ENCODE data around the gene NFKB1.
A peak's percentile ranks its signal among the peaks of the same experiment; 100 is the strongest.

NFKB1 gene

GRCh38 chr4:102620697-102621497 lies 119.7 kb downstream of the NFKB1 start:
- peaks cover 3% of the 10 kb centered on the region; the same call in 1 of the 2 replicates for H3K4me1 ChIP-seq
- H3K4me3 ChIP-seq (ENCODE audit: low read depth, low read length), result no peak overlapping the region
- peaks cover 2% of the 10 kb centered on the region; the same call in 1 of the 2 replicates for H3K36me3 ChIP-seq
- H3K27me3 ChIP-seq, result no peaks in the 10 kb centered on the region
- no peaks in the 10 kb centered on the region for H3K9me3 ChIP-seq
- TF ChIP-seq CTCF (IDR thresholded peaks at IDR 0.05; ENCODE audit: low read depth, low read length), result peak; percentile 55
- peak; percentile 26 for DNase-seq

GRCh38 chr4:102623622-102624021 lies 122.5 kb downstream of the NFKB1 start:
- Histone ChIP-seq H3K9me3 (no peaks in the 10 kb centered on the region), H3K4me1 (no peaks in the 10 kb centered on the region), H3K4me3 (ENCODE audit: low read depth, low read length) (no peak overlapping the region), H3K36me3 (no peaks in the 10 kb centered on the region), H3K27me3 (no peaks in the 10 kb centered on the region)
- peak; percentile 60 for DNase-seq
- peak; percentile 66 for TF ChIP-seq CTCF (IDR thresholded peaks at IDR 0.05; ENCODE audit: low read depth, low read length)

- TF ChIP-seq CTCF (IDR thresholded peaks at IDR 0.05; ENCODE audit: low read depth, low read length), result no peak
- Histone ChIP-seq H3K27me3 (no peaks in the 10 kb centered on the region), H3K4me3 (ENCODE audit: low read depth, low read length) (no peak overlapping the region), H3K4me1 (no peaks in the 10 kb centered on the region), H3K9me3 (no peaks in the 10 kb centered on the region), H3K36me3 (no peaks in the 10 kb centered on the region)
- no peak for DNase-seq
Observed at GRCh38 chr4:102624505-102624904, 123.3 kb downstream of the NFKB1 start.

- peak; percentile 26 for DNase-seq
Observed at GRCh38 chr4:102625232-102625930, 124.2 kb downstream of the NFKB1 start.

GRCh38 chr4:102627831-102628523 lies 126.8 kb downstream of the NFKB1 start:
- Histone ChIP-seq H3K36me3 (no peaks in the 10 kb centered on the region), H3K9me3 (no peaks in the 10 kb centered on the region), H3K4me3 (ENCODE audit: low read depth, low read length) (no peak overlapping the region), H3K4me1 (no peaks in the 10 kb centered on the region), H3K27me3 (no peaks in the 10 kb centered on the region)
- TF ChIP-seq CTCF (IDR thresholded peaks at IDR 0.05; ENCODE audit: low read depth, low read length), result no peak
- DNase-seq, result no peak

More at GRCh38 chr4:102625232-102625930, 124.2 kb downstream of the NFKB1 start:
- H3K36me3 ChIP-seq, result no peaks in the 10 kb centered on the region
- no peaks in the 10 kb centered on the region for H3K27me3 ChIP-seq
- no peaks in the 10 kb centered on the region for H3K4me1 ChIP-seq
- peak; percentile 32 for TF ChIP-seq CTCF (IDR thresholded peaks at IDR 0.05; ENCODE audit: low read depth, low read length)
- H3K9me3 ChIP-seq, result no peaks in the 10 kb centered on the region
- H3K4me3 ChIP-seq (ENCODE audit: low read depth, low read length), result no peak overlapping the region

Data from BE2C (cell line).